GM23338 (cell line): ENCODE measurements around the gene EYA2. TPM values are rescaled to one million over a fixed set of nuclear protein-coding genes. Genes with fewer than 3 reads are reported as not detected.

Experiments
- ATAC-seq: fragments of 200-7000 bp; cut with Tn5 transposase; 3 replicates; pipeline ENCODE4 v1.9.1; 2020
- DNase-seq: peaks from one replicate; pipeline ENCODE4 v3.0.0-alpha.2; 2015; ENCODE audit warnings: low spot score
- H2AFZ ChIP-seq: fragments of 200-600 bp; sonication (generic); 2 replicates; pipeline ENCODE4 v1.8.0; 2016; ENCODE audit warnings: antibody characterized with exemption, mild to moderate bottlenecking, moderate library complexity
- H3F3A ChIP-seq: fragments of 200-600 bp; sonication (generic); replicated peaks from 2 replicates; pipeline ENCODE4 v1.8.0; 2017; ENCODE audit warnings: antibody characterized with exemption, mixed run types, low read depth
- H3K27ac ChIP-seq: fragments of 200-600 bp; sonication (generic); 2 replicates; pipeline ENCODE4 v1.6.1; 2016; ENCODE audit warnings: low read depth
- H3K27me3 ChIP-seq: fragments of 200-600 bp; sonication (generic); 2 replicates; pipeline ENCODE4 v1.8.0; 2016; ENCODE audit warnings: mild to moderate bottlenecking, mixed run types, moderate library complexity; ENCODE audit not compliant: insufficient read depth
- H3K36me3 ChIP-seq: fragments of 200-600 bp; sonication (generic); 2 replicates; pipeline ENCODE4 v1.8.0; 2016; ENCODE audit warnings: mild to moderate bottlenecking; ENCODE audit not compliant: insufficient read depth
- H3K4me1 ChIP-seq: fragments of 200-600 bp; sonication (generic); 2 replicates; pipeline ENCODE4 v1.8.0; 2016; ENCODE audit warnings: mild to moderate bottlenecking, moderate library complexity; ENCODE audit not compliant: insufficient read depth
- H3K4me2 ChIP-seq: fragments of 200-600 bp; sonication (generic); 2 replicates; pipeline ENCODE4 v1.7.1; 2017; ENCODE audit warnings: mixed run types
- H3K4me3 ChIP-seq: fragments of 200-600 bp; sonication (generic); 2 replicates; pipeline ENCODE4 v1.6.1; 2016; ENCODE audit warnings: mixed run types
- H3K79me2 ChIP-seq: fragments of 200-600 bp; sonication (generic); replicated peaks from 2 replicates; pipeline ENCODE4 v1.8.0; 2017; ENCODE audit warnings: mild to moderate bottlenecking; ENCODE audit not compliant: insufficient read depth
- H3K9me2 ChIP-seq: fragments of 200-600 bp; sonication (generic); 2 replicates; pipeline ENCODE4 v1.8.0; 2017; ENCODE audit not compliant: insufficient read depth
- H4K20me1 ChIP-seq: fragments of 200-600 bp; sonication (generic); replicated peaks from 2 replicates; pipeline ENCODE4 v1.8.0; 2017; ENCODE audit warnings: mild to moderate bottlenecking; ENCODE audit not compliant: insufficient read depth
- H3K27ac Mint-ChIP-seq: 2 replicates; pipeline ENCODE4 v1.8.0; 2020; ENCODE audit warnings: inconsistent platforms, mild to moderate bottlenecking, moderate library complexity, mixed read lengths
- H3K27me3 Mint-ChIP-seq: 3 replicates; pipeline ENCODE4 v1.8.0; 2022; ENCODE audit warnings: low read depth, mild to moderate bottlenecking, moderate library complexity, mixed read lengths, inconsistent platforms; ENCODE audit not compliant: insufficient read depth, poor library complexity
- H3K36me3 Mint-ChIP-seq: 3 replicates; pipeline ENCODE4 v1.8.0; 2021; ENCODE audit warnings: low read depth, mild to moderate bottlenecking, inconsistent platforms, moderate library complexity, mixed read lengths
- H3K4me1 Mint-ChIP-seq: 3 replicates; pipeline ENCODE4 v1.8.0; 2020; ENCODE audit warnings: mild to moderate bottlenecking, inconsistent platforms, mixed read lengths
- H3K4me3 Mint-ChIP-seq: 3 replicates; pipeline ENCODE4 v1.8.0; 2021; ENCODE audit warnings: moderate library complexity, mild to moderate bottlenecking, inconsistent platforms, mixed read lengths
- H3K9me3 Mint-ChIP-seq: 3 replicates; pipeline ENCODE4 v1.8.0; 2020; ENCODE audit warnings: moderate library complexity, mild to moderate bottlenecking, inconsistent platforms, mixed read lengths
- CREB1 ChIP-seq: fragments of 250-450 bp; sonication (Bioruptor Pico); IDR thresholded peaks from 2 replicates; pipeline ENCODE4 v1.5.0; 2020; ENCODE audit warnings: low read depth, mild to moderate bottlenecking, moderate library complexity
- EZH2 ChIP-seq: fragments of 200-600 bp; sonication (generic); IDR thresholded peaks from one replicate; pipeline ENCODE4 v1.8.0; 2017; ENCODE audit warnings: antibody characterized with exemption, mild to moderate bottlenecking, low read depth; ENCODE audit not compliant: unreplicated experiment
- EZH2phosphoT487 ChIP-seq: fragments of 200-600 bp; sonication (generic); IDR thresholded peaks from one replicate; pipeline ENCODE4 v1.8.1; 2018; ENCODE audit warnings: antibody characterized with exemption; ENCODE audit not compliant: unreplicated experiment
- JUNB ChIP-seq: IDR thresholded peaks from one replicate; pipeline ENCODE4 v1.6.1; 2016; ENCODE audit warnings: antibody characterized with exemption; ENCODE audit not compliant: unreplicated experiment
- NANOG ChIP-seq: IDR thresholded peaks from 2 replicates; pipeline ENCODE4 v1.6.1; 2016; ENCODE audit warnings: antibody characterized with exemption, borderline replicate concordance
- POLR2AphosphoS5 ChIP-seq: IDR thresholded peaks from 2 replicates; pipeline ENCODE4 v1.6.1; 2016; ENCODE audit warnings: antibody characterized with exemption, low read depth
- STAT1 ChIP-seq: IDR thresholded peaks from one replicate; pipeline ENCODE4 v1.6.1; 2016; ENCODE audit warnings: antibody characterized with exemption; ENCODE audit not compliant: unreplicated experiment
- ZNF114 ChIP-seq: fragments of 250-450 bp; sonication (Bioruptor Pico); IDR thresholded peaks from 2 replicates; pipeline ENCODE4 v1.5.0; 2020; ENCODE audit warnings: mild to moderate bottlenecking, moderate library complexity
- ZNF331 ChIP-seq: fragments of 250-450 bp; sonication (Bioruptor Pico); IDR thresholded peaks from 2 replicates; pipeline ENCODE4 v1.5.0; 2020; ENCODE audit warnings: low read depth, mild to moderate bottlenecking, moderate library complexity
- polyA plus RNA-seq: library from polyadenylated mRNA; unstranded; fragments of >200 nt; fragmentation: Nextera tagmentation; extraction: Ambion mirVana; gene quantifications from 2 replicates; pipeline ENCODE4 v1.2.1, GENCODE V29; 2016
- total RNA-seq: library from RNA; depleted of rRNA; stranded (reverse); fragments of >200 nt; shearing (Covaris generic); gene quantifications from 2 replicates; pipeline ENCODE4 v1.2.3, GENCODE V29; 2014
- TF ChIP-seq, protein P1 (sequence below): IDR thresholded peaks from 2 replicates; pipeline ENCODE4 v1.6.1; 2016; ENCODE audit warnings: antibody characterized with exemption
- TF ChIP-seq, protein P2 (sequence below): fragments of 250-450 bp; sonication (Bioruptor Pico); IDR thresholded peaks from 2 replicates; pipeline ENCODE4 v1.5.0; 2020; ENCODE audit warnings: mild to moderate bottlenecking, moderate library complexity
- TF ChIP-seq, protein P3 (sequence below): IDR thresholded peaks from one replicate; pipeline ENCODE4 v1.6.1; 2018; ENCODE audit warnings: antibody characterized with exemption; ENCODE audit not compliant: unreplicated experiment
- TF ChIP-seq, protein P4 (sequence below), 2 experiments: fragments of 200-600 bp in 1 of 2; sonication (generic) in 1 of 2; conservative IDR thresholded peaks; 2 replicates each; pipeline versions ENCODE4 v1.5.1 to v1.6.1; 2016 to 2017; ENCODE audit warnings: antibody characterized with exemption in 2 of 2, low read depth in 2 of 2, mild to moderate bottlenecking in 2 of 2, moderate library complexity in 1 of 2

Gene EYA2
- total and polyA plus RNA-seq, 2 experiments from 2014 or later = 0.50 to 0.56 TPM

GRCh38 chr20:47115694-47116093 is 221.1 kb downstream of the EYA2 start:
- H3K9me3 Mint-ChIP-seq = 0 out of 3 replicates have a peak, but pooled peaks cover 6% of the 10 kb centered on the region
- no peak for TF ChIP-seq JUNB
- TF ChIP-seq, protein P1, sequence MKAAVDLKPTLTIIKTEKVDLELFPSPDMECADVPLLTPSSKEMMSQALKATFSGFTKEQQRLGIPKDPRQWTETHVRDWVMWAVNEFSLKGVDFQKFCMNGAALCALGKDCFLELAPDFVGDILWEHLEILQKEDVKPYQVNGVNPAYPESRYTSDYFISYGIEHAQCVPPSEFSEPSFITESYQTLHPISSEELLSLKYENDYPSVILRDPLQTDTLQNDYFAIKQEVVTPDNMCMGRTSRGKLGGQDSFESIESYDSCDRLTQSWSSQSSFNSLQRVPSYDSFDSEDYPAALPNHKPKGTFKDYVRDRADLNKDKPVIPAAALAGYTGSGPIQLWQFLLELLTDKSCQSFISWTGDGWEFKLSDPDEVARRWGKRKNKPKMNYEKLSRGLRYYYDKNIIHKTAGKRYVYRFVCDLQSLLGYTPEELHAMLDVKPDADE = no peak
- TF ChIP-seq STAT1 = no peak
- TF ChIP-seq NANOG = no peak
- TF ChIP-seq EZH2 = no peak
- TF ChIP-seq, protein P2, sequence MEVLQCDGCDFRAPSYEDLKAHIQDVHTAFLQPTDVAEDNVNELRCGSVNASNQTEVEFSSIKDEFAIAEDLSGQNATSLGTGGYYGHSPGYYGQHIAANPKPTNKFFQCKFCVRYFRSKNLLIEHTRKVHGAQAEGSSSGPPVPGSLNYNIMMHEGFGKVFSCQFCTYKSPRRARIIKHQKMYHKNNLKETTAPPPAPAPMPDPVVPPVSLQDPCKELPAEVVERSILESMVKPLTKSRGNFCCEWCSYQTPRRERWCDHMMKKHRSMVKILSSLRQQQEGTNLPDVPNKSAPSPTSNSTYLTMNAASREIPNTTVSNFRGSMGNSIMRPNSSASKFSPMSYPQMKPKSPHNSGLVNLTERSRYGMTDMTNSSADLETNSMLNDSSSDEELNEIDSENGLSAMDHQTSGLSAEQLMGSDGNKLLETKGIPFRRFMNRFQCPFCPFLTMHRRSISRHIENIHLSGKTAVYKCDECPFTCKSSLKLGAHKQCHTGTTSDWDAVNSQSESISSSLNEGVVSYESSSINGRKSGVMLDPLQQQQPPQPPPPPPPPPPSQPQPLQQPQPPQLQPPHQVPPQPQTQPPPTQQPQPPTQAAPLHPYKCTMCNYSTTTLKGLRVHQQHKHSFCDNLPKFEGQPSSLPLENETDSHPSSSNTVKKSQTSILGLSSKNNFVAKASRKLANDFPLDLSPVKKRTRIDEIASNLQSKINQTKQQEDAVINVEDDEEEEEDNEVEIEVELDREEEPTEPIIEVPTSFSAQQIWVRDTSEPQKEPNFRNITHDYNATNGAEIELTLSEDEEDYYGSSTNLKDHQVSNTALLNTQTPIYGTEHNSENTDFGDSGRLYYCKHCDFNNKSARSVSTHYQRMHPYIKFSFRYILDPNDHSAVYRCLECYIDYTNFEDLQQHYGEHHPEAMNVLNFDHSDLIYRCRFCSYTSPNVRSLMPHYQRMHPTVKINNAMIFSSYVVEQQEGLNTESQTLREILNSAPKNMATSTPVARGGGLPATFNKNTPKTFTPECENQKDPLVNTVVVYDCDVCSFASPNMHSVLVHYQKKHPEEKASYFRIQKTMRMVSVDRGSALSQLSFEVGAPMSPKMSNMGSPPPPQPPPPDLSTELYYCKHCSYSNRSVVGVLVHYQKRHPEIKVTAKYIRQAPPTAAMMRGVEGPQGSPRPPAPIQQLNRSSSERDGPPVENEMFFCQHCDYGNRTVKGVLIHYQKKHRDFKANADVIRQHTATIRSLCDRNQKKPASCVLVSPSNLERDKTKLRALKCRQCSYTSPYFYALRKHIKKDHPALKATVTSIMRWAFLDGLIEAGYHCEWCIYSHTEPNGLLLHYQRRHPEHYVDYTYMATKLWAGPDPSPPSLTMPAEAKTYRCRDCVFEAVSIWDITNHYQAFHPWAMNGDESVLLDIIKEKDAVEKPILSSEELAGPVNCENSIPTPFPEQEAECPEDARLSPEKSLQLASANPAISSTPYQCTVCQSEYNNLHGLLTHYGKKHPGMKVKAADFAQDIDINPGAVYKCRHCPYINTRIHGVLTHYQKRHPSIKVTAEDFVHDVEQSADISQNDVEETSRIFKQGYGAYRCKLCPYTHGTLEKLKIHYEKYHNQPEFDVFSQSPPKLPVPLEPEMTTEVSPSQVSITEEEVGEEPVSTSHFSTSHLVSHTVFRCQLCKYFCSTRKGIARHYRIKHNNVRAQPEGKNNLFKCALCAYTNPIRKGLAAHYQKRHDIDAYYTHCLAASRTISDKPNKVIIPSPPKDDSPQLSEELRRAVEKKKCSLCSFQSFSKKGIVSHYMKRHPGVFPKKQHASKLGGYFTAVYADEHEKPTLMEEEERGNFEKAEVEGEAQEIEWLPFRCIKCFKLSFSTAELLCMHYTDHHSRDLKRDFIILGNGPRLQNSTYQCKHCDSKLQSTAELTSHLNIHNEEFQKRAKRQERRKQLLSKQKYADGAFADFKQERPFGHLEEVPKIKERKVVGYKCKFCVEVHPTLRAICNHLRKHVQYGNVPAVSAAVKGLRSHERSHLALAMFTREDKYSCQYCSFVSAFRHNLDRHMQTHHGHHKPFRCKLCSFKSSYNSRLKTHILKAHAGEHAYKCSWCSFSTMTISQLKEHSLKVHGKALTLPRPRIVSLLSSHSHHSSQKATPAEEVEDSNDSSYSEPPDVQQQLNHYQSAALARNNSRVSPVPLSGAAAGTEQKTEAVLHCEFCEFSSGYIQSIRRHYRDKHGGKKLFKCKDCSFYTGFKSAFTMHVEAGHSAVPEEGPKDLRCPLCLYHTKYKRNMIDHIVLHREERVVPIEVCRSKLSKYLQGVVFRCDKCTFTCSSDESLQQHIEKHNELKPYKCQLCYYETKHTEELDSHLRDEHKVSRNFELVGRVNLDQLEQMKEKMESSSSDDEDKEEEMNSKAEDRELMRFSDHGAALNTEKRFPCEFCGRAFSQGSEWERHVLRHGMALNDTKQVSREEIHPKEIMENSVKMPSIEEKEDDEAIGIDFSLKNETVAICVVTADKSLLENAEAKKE (CRISPR knock-in tag) = no peak
- TF ChIP-seq EZH2phosphoT487 = no peak
- TF ChIP-seq, protein P3, sequence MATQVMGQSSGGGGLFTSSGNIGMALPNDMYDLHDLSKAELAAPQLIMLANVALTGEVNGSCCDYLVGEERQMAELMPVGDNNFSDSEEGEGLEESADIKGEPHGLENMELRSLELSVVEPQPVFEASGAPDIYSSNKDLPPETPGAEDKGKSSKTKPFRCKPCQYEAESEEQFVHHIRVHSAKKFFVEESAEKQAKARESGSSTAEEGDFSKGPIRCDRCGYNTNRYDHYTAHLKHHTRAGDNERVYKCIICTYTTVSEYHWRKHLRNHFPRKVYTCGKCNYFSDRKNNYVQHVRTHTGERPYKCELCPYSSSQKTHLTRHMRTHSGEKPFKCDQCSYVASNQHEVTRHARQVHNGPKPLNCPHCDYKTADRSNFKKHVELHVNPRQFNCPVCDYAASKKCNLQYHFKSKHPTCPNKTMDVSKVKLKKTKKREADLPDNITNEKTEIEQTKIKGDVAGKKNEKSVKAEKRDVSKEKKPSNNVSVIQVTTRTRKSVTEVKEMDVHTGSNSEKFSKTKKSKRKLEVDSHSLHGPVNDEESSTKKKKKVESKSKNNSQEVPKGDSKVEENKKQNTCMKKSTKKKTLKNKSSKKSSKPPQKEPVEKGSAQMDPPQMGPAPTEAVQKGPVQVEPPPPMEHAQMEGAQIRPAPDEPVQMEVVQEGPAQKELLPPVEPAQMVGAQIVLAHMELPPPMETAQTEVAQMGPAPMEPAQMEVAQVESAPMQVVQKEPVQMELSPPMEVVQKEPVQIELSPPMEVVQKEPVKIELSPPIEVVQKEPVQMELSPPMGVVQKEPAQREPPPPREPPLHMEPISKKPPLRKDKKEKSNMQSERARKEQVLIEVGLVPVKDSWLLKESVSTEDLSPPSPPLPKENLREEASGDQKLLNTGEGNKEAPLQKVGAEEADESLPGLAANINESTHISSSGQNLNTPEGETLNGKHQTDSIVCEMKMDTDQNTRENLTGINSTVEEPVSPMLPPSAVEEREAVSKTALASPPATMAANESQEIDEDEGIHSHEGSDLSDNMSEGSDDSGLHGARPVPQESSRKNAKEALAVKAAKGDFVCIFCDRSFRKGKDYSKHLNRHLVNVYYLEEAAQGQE = no peak
- TF ChIP-seq ZNF114 (CRISPR knock-in tag) = no peak
- no peak for TF ChIP-seq CREB1 (CRISPR knock-in tag)
- no peak for TF ChIP-seq POLR2AphosphoS5
- TF ChIP-seq, protein P4, sequence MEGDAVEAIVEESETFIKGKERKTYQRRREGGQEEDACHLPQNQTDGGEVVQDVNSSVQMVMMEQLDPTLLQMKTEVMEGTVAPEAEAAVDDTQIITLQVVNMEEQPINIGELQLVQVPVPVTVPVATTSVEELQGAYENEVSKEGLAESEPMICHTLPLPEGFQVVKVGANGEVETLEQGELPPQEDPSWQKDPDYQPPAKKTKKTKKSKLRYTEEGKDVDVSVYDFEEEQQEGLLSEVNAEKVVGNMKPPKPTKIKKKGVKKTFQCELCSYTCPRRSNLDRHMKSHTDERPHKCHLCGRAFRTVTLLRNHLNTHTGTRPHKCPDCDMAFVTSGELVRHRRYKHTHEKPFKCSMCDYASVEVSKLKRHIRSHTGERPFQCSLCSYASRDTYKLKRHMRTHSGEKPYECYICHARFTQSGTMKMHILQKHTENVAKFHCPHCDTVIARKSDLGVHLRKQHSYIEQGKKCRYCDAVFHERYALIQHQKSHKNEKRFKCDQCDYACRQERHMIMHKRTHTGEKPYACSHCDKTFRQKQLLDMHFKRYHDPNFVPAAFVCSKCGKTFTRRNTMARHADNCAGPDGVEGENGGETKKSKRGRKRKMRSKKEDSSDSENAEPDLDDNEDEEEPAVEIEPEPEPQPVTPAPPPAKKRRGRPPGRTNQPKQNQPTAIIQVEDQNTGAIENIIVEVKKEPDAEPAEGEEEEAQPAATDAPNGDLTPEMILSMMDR (conservative IDR thresholded peaks at IDR 0.05; ENCODE audit: low read depth in 2 of 2) = no peak
- TF ChIP-seq ZNF331 (CRISPR knock-in tag) = no peak
- no peak for ATAC-seq

More at GRCh38 chr20:47115694-47116093, 221.1 kb downstream of the EYA2 start:
- H3K9me2 ChIP-seq = no peaks in the 10 kb centered on the region
- H2AFZ ChIP-seq = no peak overlapping the region
- H4K20me1 ChIP-seq = no peaks in the 10 kb centered on the region
- Mint-ChIP-seq H3K27me3 (peaks cover 2% of the 10 kb centered on the region), H3K27ac (no peak overlapping the region), H3K36me3 (no peaks in the 10 kb centered on the region; the same call in 2 of the 3 replicates), H3K4me3 (no peak overlapping the region), H3K4me1 (peaks cover 23% of the 10 kb centered on the region)
- no peaks in the 10 kb centered on the region for H3K79me2 ChIP-seq
- H3K27me3 ChIP-seq = no peaks in the 10 kb centered on the region
- DNase-seq = no peak
- no peak overlapping the region for H3K4me2 ChIP-seq
- H3K4me1 ChIP-seq = peaks cover 14% of the 10 kb centered on the region
- no peaks in the 10 kb centered on the region for H3F3A ChIP-seq
- no peak overlapping the region for H3K4me3 ChIP-seq
- no peak overlapping the region for H3K27ac ChIP-seq
- no peaks in the 10 kb centered on the region for H3K36me3 ChIP-seq
